Endothelial cell of umbilical vein (primary cell): ENCODE data around the gene SSMEM1. TPM values are rescaled to one million over a fixed set of nuclear protein-coding genes. Genes with fewer than 3 reads are reported as not detected.

Experiments
- BruUV-seq: library from RNA; stranded (reverse); fragments of 400-500 nt; replicated peaks from 2 replicates; lab custom pipeline; 2021; lab: Mats Ljungman, UMichigan
- CTCF ChIA-PET: fragments of 300-600, 350-600 bp; sonication (Branson Sonifier 250); formaldehyde crosslinking; loops from one replicate; lab custom pipeline; 2021; ENCODE audit warnings: antibody characterized with exemption, inconsistent platforms; lab: Charles Lee
- POLR2A ChIA-PET: fragments of 300-600, 350-600 bp; sonication (Branson Sonifier 250); formaldehyde crosslinking; loops from one replicate; lab custom pipeline; 2021; ENCODE audit warnings: antibody characterized with exemption, inconsistent platforms; lab: Charles Lee
- DNase-seq: peaks from one replicate; pipeline ENCODE4 v3.0.0-alpha.2; 2011; ENCODE audit warnings: low read depth, low spot score
- FAIRE-seq: peaks from 2 replicates; lab custom pipeline; 2011; peaks lifted over from hg19 to GRCh38; lab: Jason Lieb, UNC
- H2AFZ ChIP-seq: 2 replicates; pipeline ENCODE4 v1.6.0; 2012; ENCODE audit warnings: low read depth, low read length, control low read depth, inconsistent platforms
- H3K27ac ChIP-seq: 2 replicates; pipeline ENCODE4 v1.5.1; 2011; ENCODE audit warnings: low read depth, mild to moderate bottlenecking, control low read depth, low read length, moderate library complexity; ENCODE audit not compliant: insufficient read depth
- H3K27me3 ChIP-seq, 2 experiments: 2 replicates each; pipeline versions ENCODE4 v1.6.0 to v1.6.1; 2011; ENCODE audit warnings: low read length in 2 of 2, mixed read lengths in 1 of 2; ENCODE audit not compliant: control insufficient read depth in 2 of 2, insufficient read depth in 2 of 2
- H3K36me3 ChIP-seq, 2 experiments: 2 replicates in 1 of 2; 3 replicates in 1 of 2; pipeline ENCODE4 v1.5.1; 2011; ENCODE audit warnings: low read length in 2 of 2, mild to moderate bottlenecking in 1 of 2, moderate library complexity in 1 of 2; ENCODE audit not compliant: control insufficient read depth in 2 of 2, insufficient read depth in 2 of 2; ENCODE audit errors: extremely low read depth in 1 of 2
- H3K4me1 ChIP-seq: 3 replicates; pipeline ENCODE4 v1.5.1; 2011; ENCODE audit warnings: mild to moderate bottlenecking, low read length; ENCODE audit not compliant: control insufficient read depth, insufficient read depth; ENCODE audit errors: extremely low read depth
- H3K4me2 ChIP-seq: 2 replicates; pipeline ENCODE4 v1.6.1; 2011; ENCODE audit warnings: low read length, control low read depth, mixed read lengths; ENCODE audit not compliant: insufficient read depth
- H3K4me3 ChIP-seq, 3 experiments: fragments of 200-600 bp in 1 of 3; sonication (generic), shearing (Covaris generic) in 1 of 3; replicated peaks in 1 of 3; 2 replicates each; pipeline ENCODE4 v1.5.1; 2011 to 2016; ENCODE audit warnings: control low read depth in 3 of 3, low read length in 3 of 3, mild to moderate bottlenecking in 2 of 3, inconsistent platforms in 1 of 3, low read depth in 1 of 3, moderate library complexity in 1 of 3; ENCODE audit not compliant: insufficient read depth in 1 of 3
- H3K79me2 ChIP-seq: 2 replicates; pipeline ENCODE4 v1.6.0; 2012; ENCODE audit warnings: low read length, inconsistent platforms; ENCODE audit not compliant: control insufficient read depth, insufficient read depth
- H3K9ac ChIP-seq: replicated peaks from 2 replicates; pipeline ENCODE3; 2011; ENCODE audit warnings: low read length, control low read depth; ENCODE audit not compliant: insufficient read depth; ENCODE audit errors: extremely low read depth
- H3K9me1 ChIP-seq: replicated peaks from 3 replicates; pipeline ENCODE4 v1.6.0; 2011; ENCODE audit warnings: mild to moderate bottlenecking, low read length; ENCODE audit not compliant: control insufficient read depth, insufficient read depth; ENCODE audit errors: extremely low read depth
- H3K9me3 ChIP-seq: replicated peaks from 2 replicates; pipeline ENCODE4 v1.5.1; 2012; ENCODE audit warnings: low read length, inconsistent platforms; ENCODE audit not compliant: control insufficient read depth, insufficient read depth
- H4K20me1 ChIP-seq: replicated peaks from 2 replicates; pipeline ENCODE3; 2011; ENCODE audit warnings: mild to moderate bottlenecking, low read length; ENCODE audit not compliant: control insufficient read depth, insufficient read depth; ENCODE audit errors: extremely low read depth
- EZH2 ChIP-seq: IDR thresholded peaks from 2 replicates; pipeline ENCODE4 v1.6.1; 2012; ENCODE audit warnings: borderline replicate concordance, low read depth, mild to moderate bottlenecking, moderate library complexity, low read length, inconsistent platforms; ENCODE audit not compliant: severe bottlenecking
- FOS ChIP-seq: IDR thresholded peaks from 2 replicates; pipeline ENCODE4 v1.6.1; 2011; ENCODE audit warnings: mild to moderate bottlenecking, low read length, moderate library complexity, borderline replicate concordance; ENCODE audit not compliant: insufficient read depth
- GATA2 ChIP-seq: IDR thresholded peaks from 2 replicates; pipeline ENCODE4 v1.7.0; 2011; ENCODE audit warnings: low read depth, mild to moderate bottlenecking, moderate library complexity, mixed read lengths, low read length; ENCODE audit not compliant: insufficient read length, insufficient read depth
- JUN ChIP-seq: IDR thresholded peaks from 2 replicates; pipeline ENCODE4 v1.6.1; 2011; ENCODE audit warnings: borderline replicate concordance, low read depth; ENCODE audit not compliant: insufficient read length, insufficient read depth
- MYC ChIP-seq: IDR thresholded peaks from one replicate; pipeline ENCODE4 v1.6.1; 2011; ENCODE audit warnings: mild to moderate bottlenecking, low read depth, low read length
- POLR2A ChIP-seq: IDR thresholded peaks from 2 replicates; pipeline ENCODE4 v1.6.1; 2012; ENCODE audit warnings: low read depth, mild to moderate bottlenecking, control low read depth, low read length
- POLR2AphosphoS5 ChIP-seq: IDR thresholded peaks from 2 replicates; pipeline ENCODE4 v1.6.1; 2012; ENCODE audit warnings: low read depth, mild to moderate bottlenecking, control low read depth, low read length, moderate library complexity; ENCODE audit not compliant: insufficient read depth
- dilution Hi-C: fragments of 300-500 bp; cut with MboI; formaldehyde crosslinking; loops from one replicate; pipeline ENCODE4 v1.15.0; 2019; ENCODE audit warnings: low sequenced_read_pairs; ENCODE audit not compliant: extremely low pct_ligation_motif_present
- intact Hi-C: fragments of 100-400 bp; cut with micrococcal nuclease; formaldehyde crosslinking; loops from one replicate; pipeline ENCODE4 v1.10.0; 2022
- polyA plus RNA-seq, 4 experiments: library from polyadenylated mRNA; depleted of rRNA in 3 of 4; stranded (reverse) in 3 of 4; unstranded in 1 of 4; fragments of >200 nt; gene quantifications; 2 replicates each; pipeline versions ENCODE4 v1.2.1 to v1.2.3, GENCODE V29; 2011 to 2012; ENCODE audit warnings: missing spikeins in 1 of 4
- total RNA-seq: library from RNA; stranded (reverse); gene quantifications from 2 replicates; pipeline ENCODE4 v1.2.3, GENCODE V29; 2021
- TF ChIP-seq, protein P1 (sequence below), 2 donors: IDR thresholded peaks; 1 replicate in 1 of 2; 2 replicates in 1 of 2; pipeline ENCODE4 v1.5.1; 2011; ENCODE audit warnings: low read length in 2 of 2, mild to moderate bottlenecking in 2 of 2, moderate library complexity in 2 of 2, control low read depth in 1 of 2, inconsistent platforms in 1 of 2, low read depth in 1 of 2; ENCODE audit not compliant: insufficient read depth in 1 of 2; ENCODE audit errors: extremely low read depth in 1 of 2
- TF ChIP-seq, protein P2 (sequence below): IDR thresholded peaks from 2 replicates; pipeline ENCODE4 v1.6.1; 2011; ENCODE audit not compliant: insufficient read depth, insufficient read length

The SSMEM1 gene
- total and polyA plus RNA-seq, 2 donors (not counting 3 experiments of a cell fraction or from before 2014, with no cell fraction given) = not detected

DNA sequence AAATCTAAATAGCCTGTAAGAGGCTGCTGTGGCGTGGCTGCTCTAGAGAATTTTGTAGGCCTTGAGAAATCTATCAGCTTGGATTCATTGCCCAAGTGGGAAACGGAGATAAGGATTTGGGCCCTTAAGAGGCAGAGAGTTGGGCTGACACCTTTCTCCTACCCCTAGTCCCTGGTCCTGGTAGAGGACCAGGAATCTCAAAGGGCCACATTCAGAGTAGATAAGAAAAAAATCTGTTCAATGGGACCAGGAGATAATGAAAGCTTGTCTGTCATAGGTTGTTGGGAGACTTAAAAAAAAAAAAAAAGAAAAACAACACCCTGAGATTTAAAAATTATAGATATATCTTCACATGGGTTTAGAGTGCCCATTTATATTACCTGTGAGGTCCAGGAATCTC is 20.3 kb upstream of the SSMEM1 start:
- TF ChIP-seq MYC = no peak
- TF ChIP-seq, protein P1, sequence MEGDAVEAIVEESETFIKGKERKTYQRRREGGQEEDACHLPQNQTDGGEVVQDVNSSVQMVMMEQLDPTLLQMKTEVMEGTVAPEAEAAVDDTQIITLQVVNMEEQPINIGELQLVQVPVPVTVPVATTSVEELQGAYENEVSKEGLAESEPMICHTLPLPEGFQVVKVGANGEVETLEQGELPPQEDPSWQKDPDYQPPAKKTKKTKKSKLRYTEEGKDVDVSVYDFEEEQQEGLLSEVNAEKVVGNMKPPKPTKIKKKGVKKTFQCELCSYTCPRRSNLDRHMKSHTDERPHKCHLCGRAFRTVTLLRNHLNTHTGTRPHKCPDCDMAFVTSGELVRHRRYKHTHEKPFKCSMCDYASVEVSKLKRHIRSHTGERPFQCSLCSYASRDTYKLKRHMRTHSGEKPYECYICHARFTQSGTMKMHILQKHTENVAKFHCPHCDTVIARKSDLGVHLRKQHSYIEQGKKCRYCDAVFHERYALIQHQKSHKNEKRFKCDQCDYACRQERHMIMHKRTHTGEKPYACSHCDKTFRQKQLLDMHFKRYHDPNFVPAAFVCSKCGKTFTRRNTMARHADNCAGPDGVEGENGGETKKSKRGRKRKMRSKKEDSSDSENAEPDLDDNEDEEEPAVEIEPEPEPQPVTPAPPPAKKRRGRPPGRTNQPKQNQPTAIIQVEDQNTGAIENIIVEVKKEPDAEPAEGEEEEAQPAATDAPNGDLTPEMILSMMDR (IDR thresholded peaks at IDR 0.05; ENCODE audit: extremely low read depth in 1 of 2, insufficient read depth in 1 of 2, low read depth in 1 of 2, low read length in 2 of 2) = no peak
- TF ChIP-seq POLR2AphosphoS5 = no peak
- TF ChIP-seq FOS = no peak
- no peak for TF ChIP-seq POLR2A
- no peak for TF ChIP-seq EZH2
- no peak for TF ChIP-seq GATA2
- TF ChIP-seq JUN = no peak
- TF ChIP-seq, protein P2, sequence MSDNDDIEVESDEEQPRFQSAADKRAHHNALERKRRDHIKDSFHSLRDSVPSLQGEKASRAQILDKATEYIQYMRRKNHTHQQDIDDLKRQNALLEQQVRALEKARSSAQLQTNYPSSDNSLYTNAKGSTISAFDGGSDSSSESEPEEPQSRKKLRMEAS = no peak
- FAIRE-seq (no peak), DNase-seq (no peak)
- no peak overlapping the region for H3K4me2 ChIP-seq
- no peaks in the 10 kb centered on the region for H3K9me3 ChIP-seq
- no peaks in the 10 kb centered on the region for H3K9me1 ChIP-seq
- no peak overlapping the region for H3K27ac ChIP-seq
- H3K4me3 ChIP-seq = no peak overlapping the region
- H4K20me1 ChIP-seq = no peaks in the 10 kb centered on the region
- POLR2A ChIA-PET = interaction anchor here (0.6 kb wide), 1 partner anchor 54 kb away, joined by 3 read pairs; no protein-coding TSS in a partner anchor
- no peaks in the 10 kb centered on the region for H3K27me3 ChIP-seq
- dilution Hi-C loops = no loop called here
- CTCF ChIA-PET = interaction anchor here (0.9 to 1.2 kb wide), 3 partner anchors 18 to 125 kb away, joined by 3 read pairs; partner anchors contain the start of gene TMEM209
- no peak overlapping the region for H3K9ac ChIP-seq
- no TSS peak for BruUV-seq
- no peaks in the 10 kb centered on the region for H3K79me2 ChIP-seq
- H2AFZ ChIP-seq = no peak overlapping the region
- peaks cover 10% of the 10 kb centered on the region for H3K4me1 ChIP-seq
- H3K36me3 ChIP-seq = peaks cover 1 to 5% of the 10 kb centered on the region in 2 experiments
- intact Hi-C loops = no loop called here
